ENCODE measurements around the gene CASQ1.

Gene CASQ1
- total RNA-seq: 0 to 0.17 (median 0.09) reads per million in 3 donors

- H3K36me3 ChIP-seq (ENCODE audit: control insufficient read depth, insufficient read depth, low read length): no peaks in the 10 kb centered on the region
- H3K9me3 ChIP-seq (ENCODE audit: control insufficient read depth, low read length): no peaks in the 10 kb centered on the region
- no peak for DNase-seq
- no peak within 1 kb of the TSS for H3K27ac ChIP-seq (ENCODE audit: insufficient read depth, low read length, poor library complexity, severe bottlenecking)
- no peak within 1 kb of the TSS for H3K4me3 ChIP-seq (ENCODE audit: insufficient read depth, low read depth, low read length, poor library complexity, severe bottlenecking)
- peaks cover 2% of the 10 kb centered on the region for H3K27me3 ChIP-seq (replicated peaks; ENCODE audit: control insufficient read depth, insufficient read depth, low read length, poor library complexity, severe bottlenecking)
- H3K4me1 ChIP-seq (ENCODE audit: control insufficient read depth, insufficient read depth, low read length, poor library complexity, severe bottlenecking): no peaks in the 10 kb centered on the region
These were observed at the start of gene CASQ1 for GRCh38 chr1:160189649-160190625. CASQ1 (plus strand) TSS chr1:160190575; CDS start chr1:160190752, 177 bp downstream.

- Histone ChIP-seq H3K9me3 (ENCODE audit: control insufficient read depth, low read length) (no peaks in the 10 kb centered on the region), H3K27ac (ENCODE audit: insufficient read depth, low read length, poor library complexity, severe bottlenecking) (no peak overlapping the region), H3K27me3 (replicated peaks; ENCODE audit: control insufficient read depth, insufficient read depth, low read length, poor library complexity, severe bottlenecking) (no peaks in the 10 kb centered on the region), H3K4me3 (ENCODE audit: insufficient read depth, low read depth, low read length, poor library complexity, severe bottlenecking) (no peak overlapping the region), H3K36me3 (ENCODE audit: control insufficient read depth, insufficient read depth, low read length) (no peaks in the 10 kb centered on the region), H3K4me1 (ENCODE audit: control insufficient read depth, insufficient read depth, low read length, poor library complexity, severe bottlenecking) (no peaks in the 10 kb centered on the region)
- no peak for DNase-seq
These were observed 46.7 kb upstream of the CASQ1 start for GRCh38 chr1:160143695-160144094.

- no peaks in the 10 kb centered on the region for H3K36me3 ChIP-seq (ENCODE audit: control insufficient read depth, insufficient read depth, low read length)
- H3K9me3 ChIP-seq (ENCODE audit: control insufficient read depth, low read length): no peaks in the 10 kb centered on the region
- DNase-seq: no peak
- no peak overlapping the region for H3K27ac ChIP-seq (ENCODE audit: insufficient read depth, low read length, poor library complexity, severe bottlenecking)
- no peaks in the 10 kb centered on the region for H3K27me3 ChIP-seq (replicated peaks; ENCODE audit: control insufficient read depth, insufficient read depth, low read length, poor library complexity, severe bottlenecking)
- H3K4me1 ChIP-seq (ENCODE audit: control insufficient read depth, insufficient read depth, low read length, poor library complexity, severe bottlenecking): no peaks in the 10 kb centered on the region
- H3K4me3 ChIP-seq (ENCODE audit: insufficient read depth, low read depth, low read length, poor library complexity, severe bottlenecking): no peak overlapping the region
These were observed 45.5 kb upstream of the CASQ1 start for GRCh38 chr1:160144921-160145320.

GRCh38 chr1:160146107-160146506, 44.3 kb upstream of the CASQ1 start:
- Histone ChIP-seq H3K27ac (ENCODE audit: insufficient read depth, low read length, poor library complexity, severe bottlenecking) (no peak overlapping the region), H3K36me3 (ENCODE audit: control insufficient read depth, insufficient read depth, low read length) (no peaks in the 10 kb centered on the region)

GRCh38 chr1:160148121-160148520, 42.3 kb upstream of the CASQ1 start:
- H3K4me3 ChIP-seq (ENCODE audit: insufficient read depth, low read depth, low read length, poor library complexity, severe bottlenecking): no peak overlapping the region
- no peak overlapping the region for H3K27ac ChIP-seq (ENCODE audit: insufficient read depth, low read length, poor library complexity, severe bottlenecking)
- no peaks in the 10 kb centered on the region for H3K36me3 ChIP-seq (ENCODE audit: control insufficient read depth, insufficient read depth, low read length)
- no peaks in the 10 kb centered on the region for H3K27me3 ChIP-seq (replicated peaks; ENCODE audit: control insufficient read depth, insufficient read depth, low read length, poor library complexity, severe bottlenecking)
- H3K4me1 ChIP-seq (ENCODE audit: control insufficient read depth, insufficient read depth, low read length, poor library complexity, severe bottlenecking): no peaks in the 10 kb centered on the region
- no peaks in the 10 kb centered on the region for H3K9me3 ChIP-seq (ENCODE audit: control insufficient read depth, low read length)
- DNase-seq: no peak

More at GRCh38 chr1:160146107-160146506, 44.3 kb upstream of the CASQ1 start:
- no peak for DNase-seq
- Histone ChIP-seq H3K4me3 (ENCODE audit: insufficient read depth, low read depth, low read length, poor library complexity, severe bottlenecking) (no peak overlapping the region), H3K4me1 (ENCODE audit: control insufficient read depth, insufficient read depth, low read length, poor library complexity, severe bottlenecking) (no peaks in the 10 kb centered on the region), H3K9me3 (ENCODE audit: control insufficient read depth, low read length) (no peaks in the 10 kb centered on the region), H3K27me3 (replicated peaks; ENCODE audit: control insufficient read depth, insufficient read depth, low read length, poor library complexity, severe bottlenecking) (no peaks in the 10 kb centered on the region)

- no peak overlapping the region for H3K27ac ChIP-seq (ENCODE audit: insufficient read depth, low read length, poor library complexity, severe bottlenecking)
- no peaks in the 10 kb centered on the region for H3K27me3 ChIP-seq (replicated peaks; ENCODE audit: control insufficient read depth, insufficient read depth, low read length, poor library complexity, severe bottlenecking)
- DNase-seq: no peak
- no peak overlapping the region for H3K4me3 ChIP-seq (ENCODE audit: insufficient read depth, low read depth, low read length, poor library complexity, severe bottlenecking)
- no peaks in the 10 kb centered on the region for H3K36me3 ChIP-seq (ENCODE audit: control insufficient read depth, insufficient read depth, low read length)
- H3K4me1 ChIP-seq (ENCODE audit: control insufficient read depth, insufficient read depth, low read length, poor library complexity, severe bottlenecking): no peaks in the 10 kb centered on the region
- H3K9me3 ChIP-seq (ENCODE audit: control insufficient read depth, low read length): no peaks in the 10 kb centered on the region
These were observed 41.1 kb upstream of the CASQ1 start for GRCh38 chr1:160149233-160149632.

GRCh38 chr1:160149716-160150115, 40.7 kb upstream of the CASQ1 start:
- no peak overlapping the region for H3K27ac ChIP-seq (ENCODE audit: insufficient read depth, low read length, poor library complexity, severe bottlenecking)
- no peaks in the 10 kb centered on the region for H3K4me1 ChIP-seq (ENCODE audit: control insufficient read depth, insufficient read depth, low read length, poor library complexity, severe bottlenecking)
- H3K27me3 ChIP-seq (replicated peaks; ENCODE audit: control insufficient read depth, insufficient read depth, low read length, poor library complexity, severe bottlenecking): no peaks in the 10 kb centered on the region
- H3K4me3 ChIP-seq (ENCODE audit: insufficient read depth, low read depth, low read length, poor library complexity, severe bottlenecking): no peak overlapping the region
- DNase-seq: no peak
- H3K9me3 ChIP-seq (ENCODE audit: control insufficient read depth, low read length): no peaks in the 10 kb centered on the region
- no peaks in the 10 kb centered on the region for H3K36me3 ChIP-seq (ENCODE audit: control insufficient read depth, insufficient read depth, low read length)

GRCh38 chr1:160151303-160151702, 39.1 kb upstream of the CASQ1 start, which contains the start of gene ATP1A4:
ATP1A4 (plus strand) TSS chr1:160151603; CDS start chr1:160152041, 438 bp downstream.
- H3K9me3 ChIP-seq (ENCODE audit: control insufficient read depth, low read length): no peaks in the 10 kb centered on the region
- DNase-seq: no peak
- H3K27ac ChIP-seq (ENCODE audit: insufficient read depth, low read length, poor library complexity, severe bottlenecking): no peak within 1 kb of the TSS
- no peaks in the 10 kb centered on the region for H3K4me1 ChIP-seq (ENCODE audit: control insufficient read depth, insufficient read depth, low read length, poor library complexity, severe bottlenecking)
- H3K27me3 ChIP-seq (replicated peaks; ENCODE audit: control insufficient read depth, insufficient read depth, low read length, poor library complexity, severe bottlenecking): no peaks in the 10 kb centered on the region
- no peaks in the 10 kb centered on the region for H3K36me3 ChIP-seq (ENCODE audit: control insufficient read depth, insufficient read depth, low read length)
- H3K4me3 ChIP-seq (ENCODE audit: insufficient read depth, low read depth, low read length, poor library complexity, severe bottlenecking): no peak within 1 kb of the TSS

GRCh38 chr1:160154790-160155189, 35.6 kb upstream of the CASQ1 start:
- Histone ChIP-seq H3K27me3 (replicated peaks; ENCODE audit: control insufficient read depth, insufficient read depth, low read length, poor library complexity, severe bottlenecking) (no peaks in the 10 kb centered on the region), H3K4me3 (ENCODE audit: insufficient read depth, low read depth, low read length, poor library complexity, severe bottlenecking) (no peak overlapping the region)
- DNase-seq: no peak

GRCh38 chr1:160156361-160156760, 34.0 kb upstream of the CASQ1 start:
- Histone ChIP-seq H3K4me3 (ENCODE audit: insufficient read depth, low read depth, low read length, poor library complexity, severe bottlenecking) (no peak overlapping the region), H3K27ac (ENCODE audit: insufficient read depth, low read length, poor library complexity, severe bottlenecking) (no peak overlapping the region), H3K4me1 (ENCODE audit: control insufficient read depth, insufficient read depth, low read length, poor library complexity, severe bottlenecking) (no peaks in the 10 kb centered on the region), H3K36me3 (ENCODE audit: control insufficient read depth, insufficient read depth, low read length) (no peaks in the 10 kb centered on the region), H3K27me3 (replicated peaks; ENCODE audit: control insufficient read depth, insufficient read depth, low read length, poor library complexity, severe bottlenecking) (no peaks in the 10 kb centered on the region), H3K9me3 (ENCODE audit: control insufficient read depth, low read length) (no peaks in the 10 kb centered on the region)
- no peak for DNase-seq

More at GRCh38 chr1:160154790-160155189, 35.6 kb upstream of the CASQ1 start:
- Histone ChIP-seq H3K36me3 (ENCODE audit: control insufficient read depth, insufficient read depth, low read length) (no peaks in the 10 kb centered on the region), H3K9me3 (ENCODE audit: control insufficient read depth, low read length) (no peaks in the 10 kb centered on the region), H3K27ac (ENCODE audit: insufficient read depth, low read length, poor library complexity, severe bottlenecking) (no peak overlapping the region), H3K4me1 (ENCODE audit: control insufficient read depth, insufficient read depth, low read length, poor library complexity, severe bottlenecking) (no peaks in the 10 kb centered on the region)

Measured in effector memory CD4-positive, alpha-beta T cell (primary cell).